Measurements from ENCODE around the gene RPP30.
"Not testable (repeated sequence)": the region's sequence is repeated elsewhere in the genome, so short reads cannot be mapped to it uniquely, and the experiment has no call there.

The RPP30 gene

GRCh38 chr10:90871279-90871765, 452 bp upstream of the RPP30 start:
- DNase-seq (ENCODE audit: low read depth in 2 of 2), result no peak

GRCh38 chr10:90872648-90873020, 860 bp downstream of the RPP30 start:
- no peak for DNase-seq (ENCODE audit: low read depth in 2 of 2)

DNA sequence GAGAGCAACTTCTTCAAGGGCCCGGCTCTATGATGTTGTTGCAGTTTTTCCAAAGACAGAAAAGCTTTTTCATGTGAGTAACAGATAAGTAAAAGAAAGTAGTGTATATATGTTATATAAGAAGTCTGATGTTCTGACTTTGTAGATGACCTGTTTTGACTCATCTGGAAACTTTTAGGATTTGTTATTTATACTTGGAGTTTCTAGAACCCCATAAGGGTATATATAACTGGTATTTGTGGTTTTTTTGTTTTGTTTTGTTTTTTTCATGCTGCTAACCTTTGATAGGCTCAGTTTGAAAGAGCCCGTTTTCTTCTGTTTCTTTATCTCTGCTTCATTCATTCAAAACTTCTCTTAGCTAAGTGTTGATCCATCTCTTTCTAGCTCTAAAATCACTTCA, 7.3 kb downstream of the RPP30 start:
- no peak for DNase-seq (ENCODE audit: low read depth in 2 of 2)

DNA sequence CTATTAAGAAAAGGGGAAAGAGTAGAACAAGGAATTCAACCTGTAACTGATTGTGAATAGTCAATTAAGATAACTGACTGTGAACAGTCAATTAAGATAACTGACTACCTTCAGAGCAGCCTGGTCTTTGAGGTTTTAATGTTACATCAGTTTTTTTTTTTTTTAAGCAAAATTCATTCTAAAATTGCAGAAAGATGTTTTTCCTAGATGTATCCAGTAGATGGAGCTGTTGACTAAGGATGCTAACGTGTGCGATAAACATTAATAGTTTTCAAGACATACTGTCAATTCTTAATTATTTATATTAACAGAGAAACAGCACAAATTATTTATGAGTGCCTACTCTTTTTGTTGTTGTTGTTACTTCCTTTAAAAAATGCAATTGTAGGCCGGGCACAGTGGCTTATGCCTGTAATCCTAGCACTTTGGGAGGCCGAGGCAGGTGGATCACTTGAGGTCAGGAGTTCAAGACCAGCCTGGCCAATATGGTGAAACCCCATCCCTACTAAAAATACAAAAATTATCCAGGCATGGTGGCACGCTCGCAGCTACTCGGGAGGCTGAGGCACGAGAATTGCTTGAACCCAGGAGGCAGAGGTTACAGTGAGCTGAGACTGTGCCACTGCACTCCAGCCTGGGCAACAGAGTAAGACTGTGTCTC, 8.4 kb downstream of the RPP30 start:
- DNase-seq (ENCODE audit: low read depth in 2 of 2), result not testable (repeated sequence)

DNA sequence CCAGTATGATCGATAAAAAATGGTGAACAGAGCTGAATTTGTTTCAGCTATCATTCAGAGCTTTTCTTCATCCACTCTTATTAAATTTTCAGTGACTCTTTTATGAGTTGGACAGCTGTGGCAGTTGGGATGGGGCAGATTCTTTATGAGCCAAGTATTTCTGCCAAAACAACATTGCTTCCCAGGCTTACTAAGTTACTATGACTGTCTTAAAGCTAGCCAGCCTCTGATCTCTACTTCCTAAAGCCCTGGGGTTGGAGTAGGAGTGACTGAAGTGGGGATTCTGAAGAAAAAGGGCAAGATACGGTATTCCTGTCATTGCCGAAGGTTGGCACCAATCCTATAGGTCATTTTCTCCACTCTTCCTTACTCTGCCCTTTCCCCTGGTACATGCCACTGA, 12.7 kb downstream of the RPP30 start:
- DNase-seq (ENCODE audit: low read depth in 2 of 2), result no peak

GRCh38 chr10:90885176-90885575, 13.4 kb downstream of the RPP30 start:
- DNase-seq (ENCODE audit: low read depth in 2 of 2), result no peak

DNA sequence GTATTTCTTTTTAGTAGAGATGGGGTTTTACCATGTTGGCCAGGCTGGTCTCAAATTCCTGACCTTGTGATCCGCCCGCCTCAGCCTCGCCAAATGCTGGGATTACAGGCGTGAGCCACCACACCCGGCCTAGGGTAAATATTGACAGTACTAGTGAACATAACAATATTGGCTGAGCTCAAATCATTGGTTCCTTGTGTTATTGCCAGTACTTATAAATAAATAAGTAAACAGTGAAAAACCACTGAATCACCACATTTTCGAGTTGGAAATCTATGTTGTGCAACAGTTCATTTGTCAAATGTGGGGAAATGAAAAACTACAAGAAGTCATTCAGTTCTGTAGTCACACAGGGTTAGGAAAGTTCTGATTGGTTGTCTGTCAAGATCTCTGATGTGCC, 15.8 kb downstream of the RPP30 start:
- no peak for DNase-seq (ENCODE audit: low read depth in 2 of 2)

DNA sequence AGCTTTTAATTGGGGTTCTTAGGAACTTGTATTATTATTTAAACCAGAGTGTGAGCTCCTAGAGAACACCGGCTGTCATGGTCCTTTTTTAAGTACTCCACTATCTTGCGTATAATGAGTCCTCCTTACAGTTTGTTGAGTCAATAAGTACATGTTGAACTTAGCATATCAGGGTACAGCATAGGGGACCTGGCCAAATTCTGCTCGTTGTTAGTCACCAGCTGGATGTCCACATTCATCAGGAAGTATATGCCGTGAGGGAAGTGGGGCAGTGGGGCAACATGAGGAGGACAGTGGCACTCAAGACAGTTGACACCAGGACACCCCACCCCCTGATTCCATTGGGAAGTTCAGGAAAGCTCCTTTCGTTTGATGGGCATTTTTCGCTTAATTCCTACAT, 16.6 kb downstream of the RPP30 start:
- DNase-seq (ENCODE audit: low read depth in 2 of 2), result no peak

DNA sequence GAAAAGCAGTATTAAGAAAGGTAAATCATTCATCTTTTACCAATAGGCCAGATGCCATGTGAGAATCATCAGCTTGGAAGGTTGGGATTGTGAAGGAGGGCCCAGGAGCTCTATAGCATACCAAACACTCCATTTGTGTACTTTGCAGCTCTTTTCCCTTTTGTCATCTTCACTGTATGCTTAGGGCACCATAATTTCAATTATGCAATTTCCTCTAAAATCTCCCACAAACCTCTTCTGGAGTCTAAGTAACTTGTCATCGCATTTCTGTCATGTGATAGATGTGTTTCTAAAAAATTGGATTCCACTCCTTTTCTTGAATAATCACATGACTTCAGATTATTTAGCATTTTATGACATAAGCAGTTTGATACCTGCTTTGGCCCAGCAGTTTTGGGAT, 17.9 kb downstream of the RPP30 start:
- no peak for DNase-seq (ENCODE audit: low read depth in 2 of 2)

- no peak for DNase-seq (ENCODE audit: low read depth in 2 of 2)
Observed at GRCh38 chr10:90890347-90890746, 18.6 kb downstream of the RPP30 start.

DNA sequence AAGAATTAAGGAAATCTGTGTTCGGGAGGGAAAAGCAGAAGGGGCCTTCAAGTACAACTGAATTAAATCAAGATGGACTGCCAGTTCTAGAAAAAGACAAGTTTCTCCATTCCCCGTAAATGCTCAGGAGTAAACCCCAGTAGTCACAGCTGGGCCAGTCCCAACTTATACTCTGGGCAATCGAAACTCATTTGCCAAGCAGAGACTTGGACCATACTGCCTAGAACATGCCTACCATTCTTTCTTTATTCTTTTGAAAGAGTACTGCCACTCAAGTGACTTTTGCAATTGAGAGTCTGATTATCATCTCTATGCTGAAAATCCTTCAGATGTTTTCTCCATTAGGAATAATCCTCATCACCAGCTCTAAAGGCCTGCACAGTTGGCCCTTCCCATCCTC, 21.4 kb downstream of the RPP30 start:
- no peak for DNase-seq (ENCODE audit: low read depth in 2 of 2)

GRCh38 chr10:90896916-90897315, 25.1 kb downstream of the RPP30 start:
- DNase-seq (ENCODE audit: low read depth in 2 of 2), result not testable (repeated sequence)

DNA sequence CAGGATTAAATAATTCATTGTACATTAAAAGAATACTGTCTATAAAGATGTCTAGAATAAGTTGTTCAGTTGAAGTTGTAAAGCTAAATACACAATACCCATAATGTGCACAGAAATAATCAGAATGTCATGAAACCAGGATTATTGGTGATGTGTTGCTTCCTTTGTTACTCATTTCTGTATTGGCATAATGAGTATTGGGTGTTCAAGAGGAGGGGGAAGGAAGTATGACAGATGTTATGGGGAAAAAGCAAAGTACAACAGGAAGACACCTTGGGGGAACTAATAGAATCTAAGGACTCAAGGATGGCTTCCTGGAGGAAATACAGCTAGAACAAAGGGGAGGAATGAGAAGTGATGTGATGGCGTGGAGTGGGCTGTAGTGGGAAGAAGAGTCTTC, 34.2 kb downstream of the RPP30 start:
- DNase-seq (ENCODE audit: low read depth in 2 of 2), result no peak

DNA sequence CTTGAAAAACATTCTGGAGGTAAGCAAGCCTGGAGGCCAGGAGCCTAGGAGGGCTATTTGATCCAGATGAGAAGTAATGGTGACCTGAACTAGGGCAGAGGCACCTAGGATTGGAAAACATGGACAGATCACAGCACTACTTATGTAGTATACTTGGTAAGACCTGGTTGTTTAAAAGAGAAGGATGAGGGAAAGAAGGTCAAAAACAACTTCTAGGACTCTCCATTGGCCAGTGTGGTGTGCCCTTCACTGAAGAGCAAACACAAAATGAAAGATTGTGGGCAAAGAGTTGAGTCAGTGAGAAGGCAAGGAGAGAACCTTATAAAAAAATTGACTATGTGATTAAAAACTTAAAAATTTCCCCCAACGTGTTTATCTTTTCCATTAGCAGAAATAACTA, 34.8 kb downstream of the RPP30 start:
- no peak for DNase-seq (ENCODE audit: low read depth in 2 of 2)

DNA sequence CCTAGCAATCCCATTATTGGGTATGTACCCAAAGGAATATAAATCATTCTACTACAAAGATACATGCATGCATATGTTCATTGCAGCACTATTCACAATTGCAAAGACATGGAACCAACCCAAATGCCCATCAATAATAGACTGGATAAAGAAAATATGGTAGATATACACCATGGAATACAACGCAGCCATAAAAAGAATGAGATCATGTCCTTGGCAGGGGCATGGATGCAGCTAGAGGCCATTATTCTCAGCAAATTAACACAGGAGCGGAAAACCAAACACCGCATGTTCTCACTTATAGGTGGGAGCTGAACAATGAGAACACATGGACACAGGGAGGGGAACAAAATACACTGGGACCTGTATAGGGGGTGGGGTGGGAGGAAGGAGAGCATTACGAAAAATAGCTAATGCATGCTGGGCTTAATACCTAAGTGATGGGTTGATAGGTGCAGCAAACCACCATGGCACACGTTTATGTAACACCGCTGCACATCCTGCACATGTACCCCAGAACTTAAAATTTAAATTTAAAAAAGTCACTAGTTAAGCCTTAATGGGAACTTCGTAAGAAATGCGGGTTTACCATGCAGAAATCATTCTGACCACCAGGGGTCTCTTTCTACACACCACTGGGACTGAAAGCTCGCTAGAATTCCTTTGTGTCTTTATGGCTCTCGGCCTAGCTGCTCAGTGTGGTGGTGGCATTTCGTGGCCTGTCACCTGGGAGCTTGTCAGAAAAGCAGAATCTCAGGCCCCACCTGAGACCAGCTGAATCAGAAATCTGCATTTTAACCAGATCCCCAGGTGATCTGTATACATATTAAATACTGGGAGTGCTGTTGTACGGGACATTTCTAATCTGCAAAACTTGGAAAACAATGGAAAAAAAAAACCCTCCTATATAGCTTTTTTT, 39.6 kb downstream of the RPP30 start:
- peak; percentile 3 to 10 for DNase-seq (ENCODE audit: low read depth in 2 of 2)

- no peak for DNase-seq (ENCODE audit: low read depth in 2 of 2)
Observed at GRCh38 chr10:90912174-90912573, 40.4 kb downstream of the RPP30 start.

- DNase-seq (ENCODE audit: low read depth in 2 of 2), result no peak
Observed at GRCh38 chr10:90912854-90913479, 41.2 kb downstream of the RPP30 start.

- DNase-seq (ENCODE audit: low read depth in 2 of 2), result no peak
Observed at GRCh38 chr10:90913774-90914420, 42.1 kb downstream of the RPP30 start.

GRCh38 chr10:90914992-90915765, 43.4 kb downstream of the RPP30 start:
- no peak for DNase-seq (ENCODE audit: low read depth in 2 of 2)

DNA sequence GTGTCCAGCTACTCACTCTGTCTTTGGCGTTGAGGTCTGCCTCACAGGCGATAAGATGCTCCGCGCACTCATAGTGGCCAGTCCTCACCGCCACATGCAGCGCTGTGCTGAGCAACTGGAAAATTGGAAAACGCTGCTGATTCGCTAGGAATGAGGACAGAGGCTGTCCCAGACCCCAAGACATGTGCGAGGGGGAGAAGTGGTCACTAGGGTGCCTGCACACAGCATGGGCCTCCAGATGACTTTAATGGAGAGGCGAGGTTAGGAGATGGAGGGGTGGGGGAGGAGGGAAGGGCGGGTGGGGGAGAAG, 43.9 kb downstream of the RPP30 start:
- DNase-seq (ENCODE audit: low read depth in 2 of 2), result no peak

DNA sequence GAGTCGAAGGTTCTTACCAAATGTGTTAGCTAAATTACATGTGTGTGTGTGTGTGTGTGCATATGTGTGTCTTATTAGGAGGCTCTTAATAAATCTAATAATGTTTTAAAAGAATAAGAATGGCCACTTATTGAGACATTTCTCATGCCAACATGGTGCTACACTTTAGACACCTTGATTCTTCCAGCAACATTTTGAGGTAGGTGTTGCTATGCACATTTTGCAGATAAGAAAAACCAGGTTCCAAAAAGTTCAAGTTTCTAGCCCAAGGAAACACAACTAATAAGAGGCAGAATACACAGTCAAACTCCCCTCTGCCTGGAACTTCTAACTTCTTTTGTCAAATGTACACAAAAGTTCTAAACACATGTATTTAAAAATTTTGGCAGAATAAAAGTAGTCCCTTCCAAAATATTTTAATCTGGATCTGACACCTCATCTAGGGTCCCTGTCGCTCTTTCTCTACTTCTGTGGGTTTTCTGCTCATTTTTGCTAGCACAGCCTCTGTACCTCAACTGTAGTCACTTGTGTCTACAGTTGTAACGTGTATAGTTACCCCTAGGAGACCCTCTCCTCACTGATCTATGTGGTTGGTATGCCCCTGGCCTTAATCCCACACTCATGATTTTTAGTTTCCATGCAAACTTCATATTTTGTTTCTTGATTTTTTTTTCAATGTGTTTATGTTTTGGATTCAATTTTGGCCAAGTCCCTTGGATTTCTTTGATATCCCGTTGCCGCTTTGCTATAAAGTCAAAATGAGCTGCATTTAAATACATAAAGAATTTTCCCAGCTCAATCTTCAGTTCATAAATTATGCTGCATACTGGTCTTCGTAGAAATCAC, 44.8 kb downstream of the RPP30 start:
- DNase-seq (ENCODE audit: low read depth in 2 of 2), result no peak

Measured in activated CD8-positive, alpha-beta memory T cell treated with anti-CD3 and anti-CD28 coated beads for 4 hours (primary cell).